GM13976 (cell line): ENCODE results near the gene TAOK3.

Source experiments
- DNase-seq: peaks from one replicate; pipeline ENCODE4 v3.0.0; 2012; ENCODE audit warnings: low spot score
- in situ Hi-C: fragments of 300-500 bp; cut with MboI; formaldehyde crosslinking; loops from one replicate; pipeline ENCODE4 v1.12.0; 2022; ENCODE audit warnings: low sequenced_read_pairs, mixed read lengths, inconsistent platforms; ENCODE audit not compliant: unreplicated experiment
- TF ChIP-seq, protein P1 (sequence below): IDR thresholded peaks from 2 replicates; pipeline ENCODE4 v1.5.1; 2012; ENCODE audit warnings: borderline replicate concordance, mild to moderate bottlenecking; ENCODE audit not compliant: insufficient read depth; ENCODE audit errors: extremely low read depth, missing control alignments, control extremely low read depth

Gene TAOK3

DNA sequence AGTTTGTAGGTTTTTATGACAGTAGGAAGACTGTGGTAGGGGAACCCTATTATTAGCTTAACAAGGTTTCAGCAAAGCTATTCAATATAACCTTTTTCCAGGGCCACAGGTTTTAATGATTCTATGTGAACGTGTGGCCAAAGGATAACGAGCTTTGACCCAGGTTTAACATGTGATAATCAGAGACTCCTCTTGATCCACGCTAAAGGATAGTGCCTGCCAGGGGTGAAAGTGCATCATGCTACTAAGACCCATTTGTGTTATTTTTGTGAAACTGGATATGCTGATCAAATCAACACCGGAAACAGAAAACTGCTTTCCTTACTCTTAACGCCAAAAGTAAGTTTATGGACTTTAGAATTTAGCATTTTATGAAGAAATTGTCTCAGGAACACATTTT, 909 bp upstream of the TAOK3 start:
- TF ChIP-seq, protein P1, sequence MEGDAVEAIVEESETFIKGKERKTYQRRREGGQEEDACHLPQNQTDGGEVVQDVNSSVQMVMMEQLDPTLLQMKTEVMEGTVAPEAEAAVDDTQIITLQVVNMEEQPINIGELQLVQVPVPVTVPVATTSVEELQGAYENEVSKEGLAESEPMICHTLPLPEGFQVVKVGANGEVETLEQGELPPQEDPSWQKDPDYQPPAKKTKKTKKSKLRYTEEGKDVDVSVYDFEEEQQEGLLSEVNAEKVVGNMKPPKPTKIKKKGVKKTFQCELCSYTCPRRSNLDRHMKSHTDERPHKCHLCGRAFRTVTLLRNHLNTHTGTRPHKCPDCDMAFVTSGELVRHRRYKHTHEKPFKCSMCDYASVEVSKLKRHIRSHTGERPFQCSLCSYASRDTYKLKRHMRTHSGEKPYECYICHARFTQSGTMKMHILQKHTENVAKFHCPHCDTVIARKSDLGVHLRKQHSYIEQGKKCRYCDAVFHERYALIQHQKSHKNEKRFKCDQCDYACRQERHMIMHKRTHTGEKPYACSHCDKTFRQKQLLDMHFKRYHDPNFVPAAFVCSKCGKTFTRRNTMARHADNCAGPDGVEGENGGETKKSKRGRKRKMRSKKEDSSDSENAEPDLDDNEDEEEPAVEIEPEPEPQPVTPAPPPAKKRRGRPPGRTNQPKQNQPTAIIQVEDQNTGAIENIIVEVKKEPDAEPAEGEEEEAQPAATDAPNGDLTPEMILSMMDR = no peak
- no peak for DNase-seq
- in situ Hi-C loops = loop anchor here (5.0 to 10.0 kb wide), 2 partner anchors 191 to 499 kb away; no protein-coding TSS in a partner anchor

DNA sequence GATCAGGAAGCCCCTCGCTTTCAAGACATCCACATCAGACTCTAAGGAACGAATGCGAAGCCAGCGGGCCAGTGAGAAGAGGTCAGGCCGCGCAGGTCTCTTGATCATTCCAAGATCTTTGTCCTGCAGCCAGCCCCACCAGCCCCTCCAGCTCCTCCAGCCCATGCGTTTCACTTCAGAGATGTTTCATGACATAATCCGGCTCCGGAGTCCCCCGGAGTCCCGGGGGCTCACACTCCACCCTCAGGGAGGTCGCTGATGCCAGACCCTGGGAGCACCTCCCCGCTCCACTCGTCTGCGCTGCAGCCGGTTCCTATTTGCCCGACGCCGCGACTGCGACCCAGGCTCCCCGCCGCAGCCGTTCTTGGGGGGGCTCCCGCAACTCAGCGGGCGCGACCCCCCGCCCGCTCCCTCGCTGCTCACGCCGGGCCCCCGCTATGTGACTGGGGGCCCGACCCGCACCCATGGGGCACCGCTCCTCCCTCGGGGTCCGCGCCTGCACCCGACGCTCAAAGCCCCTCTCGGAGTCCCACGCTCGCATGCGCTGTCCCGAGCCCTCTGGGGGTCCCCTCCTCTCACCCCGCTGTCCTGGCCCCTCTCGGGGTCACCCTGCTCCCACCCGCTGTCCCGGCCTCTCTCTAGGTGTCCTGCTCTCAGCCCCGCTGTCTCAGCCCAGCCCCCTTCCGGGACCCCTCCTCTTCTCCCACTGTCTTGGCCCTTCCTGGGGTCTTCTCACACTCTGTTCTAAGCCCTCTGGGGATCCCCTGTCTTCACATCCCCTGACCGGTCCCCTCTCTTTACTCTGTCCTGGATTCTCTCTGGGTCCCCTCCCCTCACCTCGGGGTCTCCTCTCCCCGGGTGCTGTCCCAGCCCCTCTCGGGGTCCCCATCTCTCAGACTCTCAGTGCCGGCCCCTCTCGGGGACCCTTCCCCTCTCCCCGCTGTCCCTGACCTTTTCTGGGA, 1.1 kb downstream of the TAOK3 start:
- in situ Hi-C loops = loop anchor here (5.0 to 10.0 kb wide), 2 partner anchors 189 to 497 kb away; no protein-coding TSS in a partner anchor
- peak; percentile 46 for DNase-seq
- TF ChIP-seq, protein P1 = no peak

DNA sequence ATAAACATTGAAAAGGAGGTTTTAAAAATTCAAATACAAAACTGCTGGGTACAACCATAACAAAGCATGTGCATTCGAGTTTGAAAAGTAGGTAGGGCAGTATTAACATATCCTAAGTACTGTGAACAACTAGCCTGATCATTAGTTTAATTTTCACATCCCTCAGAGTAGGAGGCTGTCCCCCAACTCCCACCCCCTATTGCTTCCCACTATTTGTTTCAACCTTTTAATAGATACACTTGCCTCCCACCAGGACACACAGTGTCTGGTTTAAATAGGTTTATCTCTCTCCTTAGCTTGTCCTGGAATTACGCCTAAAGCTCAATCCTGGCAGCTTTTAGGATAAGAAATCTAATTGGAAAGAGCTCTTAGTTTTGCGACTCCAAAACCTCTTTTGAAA, 2.1 kb downstream of the TAOK3 start:
- TF ChIP-seq, protein P1 = no peak
- in situ Hi-C loops = loop anchor here (5.0 to 10.0 kb wide), 2 partner anchors 188 to 496 kb away; no protein-coding TSS in a partner anchor
- no peak for DNase-seq

DNA sequence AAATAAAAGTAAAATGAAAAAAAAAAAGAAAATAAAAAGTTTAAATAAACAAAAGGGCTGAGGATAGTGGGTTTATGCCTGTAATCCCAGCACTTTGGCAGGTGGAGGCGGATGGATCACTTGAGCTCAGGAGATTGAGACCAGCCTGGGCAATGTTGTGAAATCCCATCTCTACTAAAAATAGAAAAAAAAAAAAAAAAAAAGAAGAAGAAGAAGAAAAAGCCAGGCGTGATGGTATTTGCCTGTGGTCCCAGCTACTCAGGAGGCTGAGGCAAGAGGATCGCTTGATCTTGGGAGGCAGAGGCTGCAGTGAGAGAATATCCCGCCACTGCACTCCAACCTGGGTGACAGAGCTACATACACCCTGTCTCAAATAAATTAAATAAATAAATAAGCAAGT, 3.9 kb downstream of the TAOK3 start:
- TF ChIP-seq, protein P1 = no peak
- in situ Hi-C loops = no loop called here
- DNase-seq = no peak

DNA sequence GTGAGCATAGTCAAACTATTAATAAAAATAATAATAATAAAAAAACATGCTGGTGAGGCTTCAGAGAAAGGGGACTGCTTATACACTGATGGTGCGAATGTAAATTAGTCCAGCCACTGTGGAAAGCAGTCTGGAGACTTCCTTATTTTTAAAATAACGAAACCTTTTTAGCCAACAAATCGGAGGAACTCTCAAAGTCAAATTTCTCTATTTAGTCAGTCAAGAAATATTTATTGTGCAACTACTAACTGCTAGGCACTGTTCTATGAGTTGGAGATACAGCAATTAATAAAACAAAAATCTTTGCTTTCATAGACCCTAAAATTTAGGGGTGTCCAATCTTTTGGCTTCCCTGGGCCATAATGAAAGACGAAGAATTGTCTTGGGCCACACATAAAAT, 10.8 kb downstream of the TAOK3 start:
- no peak for DNase-seq
- in situ Hi-C loops = no loop called here
- TF ChIP-seq, protein P1 = no peak

DNA sequence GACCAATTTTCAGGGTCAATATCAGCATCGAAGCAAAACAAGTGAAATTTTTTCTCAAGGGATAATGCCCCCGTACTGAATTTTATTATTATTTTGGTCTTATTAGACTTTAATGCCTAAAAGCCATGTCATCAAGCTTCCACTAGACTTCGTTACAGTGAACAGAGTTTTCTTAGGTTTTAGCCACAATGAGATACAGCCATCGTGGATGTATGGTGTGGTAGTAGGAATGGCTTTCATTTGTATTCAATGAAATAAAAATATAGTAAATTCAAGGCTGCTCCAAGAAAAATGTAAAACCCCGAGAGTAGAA, 11.7 kb downstream of the TAOK3 start:
- no peak for DNase-seq
- in situ Hi-C loops = no loop called here

More for the DNA sequence above, 11.7 kb downstream of the TAOK3 start:
- TF ChIP-seq, protein P1 = no peak
